ENCODE results near the gene UGP2.

DNA sequence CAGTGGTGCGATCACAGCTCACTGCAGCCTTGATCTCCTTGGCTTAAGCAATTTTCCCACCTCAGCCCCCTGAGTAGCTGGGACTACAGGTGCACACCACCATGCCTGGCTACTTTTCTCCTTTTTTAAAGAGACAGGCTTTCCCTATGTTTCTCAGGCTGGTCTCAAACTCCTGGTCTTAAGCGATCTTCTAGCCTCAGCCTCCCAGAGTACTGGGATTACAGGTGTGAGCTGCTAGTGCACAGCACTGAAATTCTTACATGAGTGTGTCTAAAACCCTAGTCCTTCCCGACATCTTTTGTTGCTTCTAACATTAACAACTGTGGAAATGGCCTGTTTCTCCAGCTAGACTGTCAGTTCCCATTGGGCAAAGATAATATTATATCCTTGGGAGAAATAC, 2.9 kb downstream of the UGP2 start:
- TF ChIP-seq SP1 (IDR thresholded peaks at IDR 0.05) (no peak), ELF4 (IDR thresholded peaks at IDR 0.05) (no peak), FOXK2 (IDR thresholded peaks at IDR 0.05) (no peak), FOXM1 (IDR thresholded peaks at IDR 0.05; ENCODE audit: borderline replicate concordance) (no peak), BHLHE40 (IDR thresholded peaks at IDR 0.05; ENCODE audit: borderline replicate concordance) (no peak), FOXA1 (IDR thresholded peaks at IDR 0.05) (no peak)
